Measurements from ENCODE around the gene BDKRB2.

Gene BDKRB2

DNA sequence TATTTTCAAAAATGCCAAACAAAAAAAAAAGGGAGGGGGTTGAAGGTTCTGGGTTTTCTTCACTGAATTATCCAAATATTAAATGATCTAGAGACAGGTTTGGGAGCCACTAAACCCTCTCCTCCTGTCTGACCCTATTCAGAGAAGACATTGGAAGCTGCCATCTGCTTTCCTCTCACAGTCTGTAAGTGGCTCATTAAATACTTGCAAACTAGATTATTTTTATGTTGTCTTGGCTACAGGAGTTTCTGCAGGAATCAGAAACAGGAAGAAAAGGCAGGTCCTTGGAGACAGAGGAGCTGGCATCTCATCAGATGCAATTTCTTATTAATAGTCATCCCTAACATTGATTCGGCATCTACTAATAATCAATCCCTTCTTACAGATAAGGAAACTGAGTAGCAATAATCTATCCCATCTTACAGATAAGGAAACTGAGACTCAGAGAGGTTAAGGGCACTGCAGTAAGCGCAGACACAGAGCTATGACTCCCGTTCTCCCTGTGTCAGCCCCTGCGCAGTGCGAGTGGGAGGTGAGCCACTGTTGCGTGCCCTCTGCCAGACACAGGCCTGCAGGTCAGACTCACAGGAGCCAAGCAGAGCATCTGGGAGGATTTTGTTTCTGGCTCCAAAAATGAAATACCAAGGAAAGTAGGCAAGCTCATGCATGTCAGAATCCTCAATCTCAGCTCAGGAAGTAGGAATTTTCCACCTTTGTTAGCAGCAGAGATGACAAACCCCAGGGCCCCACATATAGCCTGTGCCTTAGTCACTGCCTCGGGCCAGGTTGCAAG lies 11.0 kb downstream of the BDKRB2 start:
- no peak overlapping the region for H3K4me3 ChIP-seq (ENCODE audit: low read depth, low read length)
- no peak for DNase-seq (ENCODE audit: low read depth)

DNA sequence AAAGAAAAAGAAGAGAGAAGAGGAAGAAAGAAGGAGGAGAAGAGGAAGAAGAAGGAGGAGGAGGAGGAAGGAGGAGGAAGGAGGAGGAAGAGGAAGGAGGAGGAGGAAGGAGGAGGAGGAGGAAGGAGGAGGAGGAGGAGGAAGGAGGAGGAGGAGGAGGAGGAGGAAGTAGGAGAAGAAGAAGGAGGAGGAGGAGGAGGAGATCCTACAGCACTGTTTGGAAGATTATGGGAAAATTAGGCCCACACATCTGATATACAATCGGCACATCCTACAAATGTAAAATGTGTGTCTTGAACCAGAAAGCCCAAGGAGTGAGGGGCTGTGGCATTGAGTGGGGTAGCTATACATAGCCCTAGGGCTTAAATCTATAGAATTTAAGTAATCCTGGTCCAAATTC lies 12.0 kb downstream of the BDKRB2 start:
- no peak for DNase-seq (ENCODE audit: low read depth)
- H3K4me3 ChIP-seq (ENCODE audit: low read depth, low read length), result no peak overlapping the region

DNA sequence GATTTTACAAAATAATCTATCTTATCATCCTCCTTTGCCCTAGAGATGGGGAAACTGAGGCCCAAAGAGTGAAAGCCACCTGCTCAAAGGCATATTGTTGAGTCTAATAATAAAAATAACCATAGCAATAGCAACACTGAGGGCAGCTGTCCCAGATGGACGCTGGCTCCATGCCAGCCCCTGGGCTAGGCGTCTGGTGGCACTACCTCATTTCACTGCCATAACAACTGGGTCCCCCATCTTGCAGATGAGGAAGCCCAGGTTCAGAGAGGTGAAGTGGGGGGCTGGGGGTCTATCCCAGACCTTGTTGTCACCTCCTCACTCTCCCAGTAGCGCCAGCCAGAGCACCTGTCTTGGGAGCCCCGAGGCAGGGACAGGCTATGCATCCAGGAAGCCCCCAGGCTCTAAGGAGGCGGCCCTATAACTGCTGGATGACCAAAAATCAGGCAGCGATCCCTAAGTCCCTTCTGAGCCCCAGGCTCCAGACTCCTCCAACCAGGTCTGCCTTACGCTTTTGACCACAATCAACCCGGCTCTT lies 12.8 kb downstream of the BDKRB2 start:
- no peak overlapping the region for H3K4me3 ChIP-seq (ENCODE audit: low read depth, low read length)
- DNase-seq (ENCODE audit: low read depth), result no peak

DNA sequence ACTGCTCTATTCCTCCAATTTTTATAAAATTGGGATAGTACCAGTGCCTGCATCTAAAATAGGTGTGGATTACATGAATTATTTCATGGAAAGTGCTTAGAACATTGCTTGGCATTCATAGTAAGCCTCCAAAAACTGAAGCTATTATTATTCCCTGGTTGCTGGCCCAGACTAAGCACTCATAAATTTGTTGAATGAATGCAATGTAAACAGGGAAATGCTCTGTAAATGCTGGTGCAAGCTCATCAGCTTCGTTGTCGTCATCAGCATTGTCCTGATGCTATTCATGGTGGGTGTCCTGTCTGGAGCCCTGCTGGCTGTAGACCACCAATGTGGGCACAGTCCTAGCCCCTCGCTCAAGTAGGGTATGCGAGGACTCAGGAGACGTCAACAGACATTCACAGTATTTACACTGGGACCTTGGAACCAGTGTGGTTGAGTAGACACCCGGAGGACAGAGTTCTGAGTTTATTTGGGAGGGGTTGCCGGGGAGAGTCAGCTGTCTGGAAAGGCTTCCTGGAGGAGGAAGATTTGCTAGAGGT lies 16.5 kb downstream of the BDKRB2 start:
- no peak for DNase-seq (ENCODE audit: low read depth)
- no peak overlapping the region for H3K4me3 ChIP-seq (ENCODE audit: low read depth, low read length)

DNA sequence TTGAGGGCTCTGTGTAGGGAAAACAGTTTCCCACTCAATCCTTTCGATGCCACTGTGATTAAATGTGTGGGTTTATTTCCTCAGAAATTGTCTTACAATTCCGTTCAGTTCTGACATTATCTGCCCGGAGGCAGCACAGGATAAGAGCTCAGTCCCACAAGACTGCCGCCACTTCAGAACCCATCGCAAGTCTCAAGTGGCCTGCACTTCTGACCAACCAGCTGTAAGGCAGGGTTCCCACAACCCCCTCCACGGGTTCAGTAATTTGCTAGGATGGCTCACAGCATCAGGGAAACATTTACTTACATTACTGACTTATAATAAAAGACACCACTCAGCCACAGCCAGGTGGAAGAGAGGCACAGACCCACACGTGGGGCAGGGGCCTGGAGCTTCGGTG lies 17.2 kb downstream of the BDKRB2 start:
- no peak for DNase-seq (ENCODE audit: low read depth)
- no peak overlapping the region for H3K4me3 ChIP-seq (ENCODE audit: low read depth, low read length)

DNA sequence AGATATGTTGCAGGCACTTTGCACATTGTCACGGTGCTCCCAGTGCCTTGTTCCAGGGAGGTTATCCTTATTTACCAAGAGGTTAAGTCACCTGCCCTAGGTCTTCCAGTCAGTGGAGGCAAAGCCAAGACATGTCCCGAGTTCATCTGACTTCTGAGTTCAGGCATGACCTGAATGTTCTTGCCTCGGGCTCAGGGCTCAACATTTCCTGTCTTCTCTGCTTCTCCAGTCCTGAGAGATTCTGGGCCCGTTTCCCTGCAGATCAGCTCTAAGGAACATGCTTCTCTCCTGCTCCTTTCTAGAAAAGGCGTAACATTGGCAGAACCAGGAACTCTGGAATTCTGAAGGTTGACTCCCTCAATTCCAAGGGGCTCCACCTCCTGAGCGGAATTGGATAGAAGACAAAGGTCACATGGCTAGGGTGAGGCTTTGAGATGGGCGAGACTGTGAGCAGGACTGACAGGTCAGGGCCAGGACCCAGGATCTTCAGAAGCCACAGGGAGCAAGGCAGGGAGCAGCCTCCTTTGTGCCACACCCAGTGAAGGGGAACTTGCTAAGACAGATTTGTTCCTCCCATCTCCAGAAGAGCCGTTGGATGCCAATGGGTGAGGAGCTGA lies 19.9 kb downstream of the BDKRB2 start:
- no peak overlapping the region for H3K4me3 ChIP-seq (ENCODE audit: low read depth, low read length)
- no peak for DNase-seq (ENCODE audit: low read depth)

DNA sequence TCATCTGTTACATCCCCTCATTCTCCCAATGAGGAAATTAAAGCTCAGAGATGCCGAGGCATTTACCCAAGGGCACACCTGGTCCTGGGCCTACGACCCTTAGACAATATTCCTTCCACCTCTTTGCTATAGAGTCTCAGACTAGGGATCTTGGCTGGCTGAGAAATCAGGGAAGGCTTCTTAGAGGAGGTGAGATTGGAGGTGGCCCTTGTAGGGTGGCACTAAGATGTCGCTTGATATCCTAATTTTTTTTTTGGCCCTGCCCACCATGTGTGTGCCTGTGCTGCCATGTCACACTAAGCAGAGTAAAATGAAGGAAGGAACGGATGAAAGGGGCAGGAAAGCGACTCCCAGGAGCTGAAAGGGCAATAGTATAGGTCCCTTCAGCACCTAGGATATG lies 20.6 kb downstream of the BDKRB2 start:
- no peak for DNase-seq (ENCODE audit: low read depth)
- H3K4me3 ChIP-seq (ENCODE audit: low read depth, low read length), result no peak overlapping the region

DNA sequence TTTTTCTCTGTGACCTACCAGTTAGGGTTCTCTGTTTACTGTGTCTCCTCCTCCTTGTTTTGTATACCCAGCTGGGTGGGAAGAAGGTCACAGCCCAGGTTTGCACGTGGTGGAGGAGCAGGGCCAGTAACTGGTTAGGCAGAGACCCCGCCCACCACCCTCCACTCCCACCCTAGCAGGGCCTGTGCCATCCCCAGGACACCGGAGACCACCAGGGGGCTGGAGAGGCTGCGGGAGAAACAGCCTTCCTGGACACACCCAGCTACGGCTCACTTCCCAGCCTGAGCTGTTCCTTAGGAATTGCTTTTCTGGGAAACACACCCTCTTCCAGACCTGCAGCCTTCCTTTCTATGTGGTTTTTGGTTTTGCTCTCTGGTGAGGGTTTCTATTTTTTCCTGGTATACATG lies 21.1 kb downstream of the BDKRB2 start:
- H3K4me3 ChIP-seq (ENCODE audit: low read depth, low read length), result no peak overlapping the region
- DNase-seq (ENCODE audit: low read depth), result no peak

DNA sequence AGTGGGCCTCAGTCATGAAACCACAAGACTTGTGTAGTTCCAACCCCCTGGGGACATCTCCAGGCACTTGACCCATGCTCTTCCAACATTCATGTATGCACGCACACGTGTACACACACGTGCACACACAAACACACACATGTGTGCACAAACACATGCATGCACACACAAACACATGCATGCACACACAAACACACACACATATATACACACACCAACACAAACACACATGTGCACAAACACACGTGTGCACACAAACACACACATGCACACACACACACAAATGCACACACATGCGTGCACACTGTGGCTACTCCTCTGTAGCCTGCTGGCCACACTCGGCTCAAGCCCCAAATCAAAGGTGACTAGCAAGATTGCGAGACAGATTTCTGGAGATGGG lies 22.8 kb downstream of the BDKRB2 start:
- DNase-seq (ENCODE audit: low read depth), result no peak
- no peak overlapping the region for H3K4me3 ChIP-seq (ENCODE audit: low read depth, low read length)

DNA sequence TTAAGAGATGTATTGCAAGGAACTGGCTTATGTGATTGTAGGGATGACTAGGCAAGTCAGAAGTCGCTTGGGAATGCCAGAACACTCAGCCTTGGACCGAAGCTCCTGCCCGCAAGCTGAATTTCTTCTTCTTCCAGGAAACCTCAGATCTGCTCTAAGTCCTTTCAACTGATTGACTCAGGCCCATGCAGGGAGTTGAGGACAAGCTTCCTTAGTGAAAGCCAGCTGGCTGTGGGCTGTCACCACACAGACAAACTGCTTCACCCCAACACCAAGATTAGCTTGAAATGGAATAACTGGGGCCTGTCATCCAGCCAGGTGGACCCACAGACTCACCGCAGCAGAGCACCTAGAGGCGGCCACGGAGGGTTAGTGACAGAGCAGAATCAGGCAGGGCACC lies 24.7 kb downstream of the BDKRB2 start:
- DNase-seq (ENCODE audit: low read depth), result no peak
- no peak overlapping the region for H3K4me3 ChIP-seq (ENCODE audit: low read depth, low read length)

DNA sequence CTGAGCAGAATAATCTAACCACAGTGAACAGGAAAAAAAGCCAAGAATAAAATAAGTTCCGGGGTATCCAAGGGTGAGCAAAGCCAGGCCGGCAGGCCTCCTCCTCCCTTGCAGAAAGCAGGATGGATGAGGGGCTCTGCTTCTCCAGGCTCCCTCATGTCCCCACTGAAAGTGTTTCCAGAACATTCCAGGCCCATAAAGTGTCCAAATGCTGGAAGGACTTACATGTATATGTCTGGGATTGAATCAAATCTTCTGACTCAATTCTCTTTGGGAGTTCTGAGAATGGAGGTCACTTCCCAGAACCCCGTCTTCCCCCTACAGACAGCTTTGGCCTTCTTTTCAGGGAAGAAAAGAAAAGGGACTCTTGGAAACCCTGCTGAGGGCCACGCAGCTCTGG lies 26.4 kb downstream of the BDKRB2 start:
- H3K4me3 ChIP-seq (ENCODE audit: low read depth, low read length), result no peak overlapping the region
- no peak for DNase-seq (ENCODE audit: low read depth)

DNA sequence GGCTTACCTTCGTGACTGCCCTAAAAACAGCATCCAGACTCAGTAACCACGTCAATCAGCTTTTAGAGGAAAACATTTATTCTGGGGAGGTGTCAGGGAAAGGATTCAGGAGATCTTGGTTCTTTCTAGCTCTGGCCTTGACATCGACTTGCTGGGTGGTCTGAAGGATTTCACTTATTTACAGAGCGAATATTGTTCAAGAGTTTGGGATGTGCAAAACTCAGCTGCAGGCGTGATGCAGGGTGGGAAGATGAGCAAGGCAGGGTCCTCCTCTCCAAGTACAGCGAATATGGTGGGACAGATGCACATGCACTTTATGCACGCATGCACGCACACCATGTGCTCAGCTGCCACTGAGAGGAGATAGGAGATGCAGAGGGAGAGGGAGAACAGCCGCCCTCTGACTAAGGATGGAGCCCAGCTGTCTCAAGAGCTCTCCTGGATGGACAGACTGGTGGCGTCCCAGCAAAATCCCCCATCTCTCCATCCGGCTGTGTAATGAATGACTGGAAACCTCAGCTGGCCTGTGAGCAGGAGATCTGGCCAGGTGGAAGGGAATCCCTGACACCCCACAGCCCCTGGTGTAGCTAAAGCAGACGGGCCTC lies 27.0 kb downstream of the BDKRB2 start:
- no peak overlapping the region for H3K4me3 ChIP-seq (ENCODE audit: low read depth, low read length)
- no peak for DNase-seq (ENCODE audit: low read depth)

DNA sequence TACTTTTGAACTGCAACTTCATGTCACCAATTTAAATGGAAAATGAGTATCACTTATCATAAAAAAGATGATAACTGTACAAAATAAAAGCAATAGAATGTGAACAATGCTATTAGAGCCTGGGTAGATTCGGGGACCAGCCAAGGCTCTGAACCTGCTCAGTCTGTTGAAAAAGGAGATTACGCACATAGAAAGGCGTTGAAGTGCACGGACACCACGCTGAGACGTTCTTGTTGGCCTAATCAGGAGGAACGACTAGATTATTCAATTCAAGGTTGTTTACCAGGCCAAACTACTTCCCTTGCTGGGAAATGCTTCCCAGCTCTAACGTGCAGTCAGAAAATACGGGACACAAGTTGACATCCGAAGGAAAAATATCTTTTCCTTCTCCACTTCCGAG lies 27.9 kb downstream of the BDKRB2 start:
- DNase-seq (ENCODE audit: low read depth), result no peak
- H3K4me3 ChIP-seq (ENCODE audit: low read depth, low read length), result no peak overlapping the region

DNA sequence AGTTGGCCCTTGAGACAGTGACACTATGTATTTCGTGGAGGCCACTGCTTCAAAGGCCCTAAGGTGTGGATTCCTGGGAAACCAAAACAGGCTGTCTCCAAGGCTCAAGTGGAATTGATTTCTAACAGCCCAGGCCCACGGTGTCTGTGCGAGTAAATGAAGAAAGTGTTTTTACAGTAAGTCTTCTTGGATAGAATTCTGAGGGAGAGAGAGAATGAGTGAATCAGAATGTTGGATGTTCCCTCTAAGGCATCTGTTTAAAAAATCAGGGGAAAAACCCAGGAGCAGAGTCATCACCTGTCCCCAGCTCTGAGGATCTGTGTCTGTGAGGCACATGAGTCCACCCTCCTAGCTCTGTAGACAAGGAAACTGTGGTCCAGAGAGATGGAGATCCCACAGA lies 29.0 kb downstream of the BDKRB2 start:
- H3K4me3 ChIP-seq (ENCODE audit: low read depth, low read length), result no peak overlapping the region
- no peak for DNase-seq (ENCODE audit: low read depth)

DNA sequence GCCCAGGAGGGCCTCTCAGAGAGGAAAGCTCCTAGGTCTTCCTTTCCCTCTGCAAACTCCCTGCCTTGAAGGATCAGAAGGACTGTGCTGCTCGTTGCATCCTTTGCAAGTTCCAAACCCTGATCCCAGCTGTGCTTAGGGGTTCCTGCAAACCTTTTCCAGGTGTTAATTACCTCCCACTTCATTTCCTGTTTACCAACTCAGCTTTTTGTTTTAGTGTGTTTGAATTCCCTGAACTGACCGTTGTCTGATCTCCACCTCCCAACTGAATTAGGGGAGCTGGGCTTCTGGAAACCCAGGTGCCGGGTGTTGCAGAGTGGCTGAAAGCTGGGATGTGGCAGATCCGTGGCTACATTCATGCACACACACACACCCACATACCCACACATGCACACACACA lies 30.8 kb downstream of the BDKRB2 start:
- DNase-seq (ENCODE audit: low read depth), result no peak
- no peak overlapping the region for H3K4me3 ChIP-seq (ENCODE audit: low read depth, low read length)

DNA sequence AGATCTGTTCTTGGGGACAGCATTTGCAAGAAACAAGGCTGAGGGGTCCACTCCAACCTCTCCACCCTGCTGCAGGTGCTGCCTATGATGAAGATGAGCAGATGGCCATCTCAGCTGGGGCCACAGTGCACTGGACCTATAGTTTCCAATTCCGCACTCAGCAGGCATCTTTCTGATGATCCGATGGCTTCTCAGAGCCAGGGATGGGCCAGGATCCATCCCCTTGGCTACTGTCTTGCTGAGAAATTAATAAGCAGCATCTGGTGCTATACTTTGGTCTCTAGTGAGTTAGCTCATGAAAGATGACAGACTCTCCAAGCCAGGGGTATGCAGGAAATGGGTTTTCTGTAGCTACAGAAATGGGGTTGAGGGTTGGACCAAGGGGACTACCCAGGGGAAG lies 33.0 kb downstream of the BDKRB2 start:
- DNase-seq (ENCODE audit: low read depth), result no peak
- H3K4me3 ChIP-seq (ENCODE audit: low read depth, low read length), result no peak overlapping the region

DNA sequence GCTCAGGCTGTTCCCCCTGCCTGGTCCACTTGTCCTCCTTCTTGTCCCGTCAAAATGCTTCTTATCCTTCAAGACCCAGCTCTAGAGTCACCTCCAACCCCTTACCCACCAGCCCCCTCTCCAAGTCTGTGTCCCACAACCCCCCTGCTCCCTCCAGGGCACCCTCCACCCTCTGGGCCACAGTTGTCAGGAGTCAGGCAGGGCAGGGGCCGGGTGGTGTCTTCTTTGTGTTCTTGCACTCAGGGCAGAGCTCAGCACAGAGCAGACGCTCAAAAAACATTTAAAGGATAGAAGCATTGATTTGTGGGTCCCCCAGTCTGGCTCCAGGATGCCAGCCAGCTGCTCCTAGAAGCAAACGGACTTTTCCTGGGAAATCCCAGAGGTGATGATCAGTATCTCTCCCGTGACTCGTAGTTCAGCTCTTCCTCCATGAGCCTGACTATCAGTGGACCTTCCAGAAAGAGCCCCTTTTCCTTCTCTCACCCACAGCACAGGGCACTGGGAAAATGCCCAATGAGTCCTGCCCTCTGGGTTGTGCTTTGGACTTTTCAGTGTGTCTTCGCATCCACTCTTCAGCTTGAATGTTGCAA lies 34.1 kb downstream of the BDKRB2 start:
- no peak overlapping the region for H3K4me3 ChIP-seq (ENCODE audit: low read depth, low read length)
- DNase-seq (ENCODE audit: low read depth), result no peak

DNA sequence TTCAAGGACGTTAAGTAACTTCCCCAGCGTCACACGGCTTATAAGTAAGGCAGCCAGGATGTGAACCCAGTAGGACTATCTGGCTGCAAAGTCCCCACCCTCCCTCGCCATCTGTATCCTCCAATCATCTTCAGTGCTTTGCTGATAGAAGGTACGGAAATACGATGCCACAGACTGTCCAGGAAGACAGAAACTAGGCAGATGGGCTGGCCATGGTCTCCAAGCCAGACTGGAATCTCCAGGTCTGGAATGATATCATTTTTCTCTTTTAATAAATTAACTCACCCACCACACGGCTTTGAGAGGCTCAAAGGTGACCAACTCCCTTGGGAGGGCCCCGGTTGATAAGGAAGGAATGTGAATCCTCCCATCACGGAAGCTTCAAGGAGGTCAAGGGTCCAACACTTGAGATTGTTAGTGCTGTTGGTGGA lies 35.1 kb downstream of the BDKRB2 start:
- H3K4me3 ChIP-seq (ENCODE audit: low read depth, low read length), result no peak overlapping the region
- DNase-seq (ENCODE audit: low read depth), result no peak

DNA sequence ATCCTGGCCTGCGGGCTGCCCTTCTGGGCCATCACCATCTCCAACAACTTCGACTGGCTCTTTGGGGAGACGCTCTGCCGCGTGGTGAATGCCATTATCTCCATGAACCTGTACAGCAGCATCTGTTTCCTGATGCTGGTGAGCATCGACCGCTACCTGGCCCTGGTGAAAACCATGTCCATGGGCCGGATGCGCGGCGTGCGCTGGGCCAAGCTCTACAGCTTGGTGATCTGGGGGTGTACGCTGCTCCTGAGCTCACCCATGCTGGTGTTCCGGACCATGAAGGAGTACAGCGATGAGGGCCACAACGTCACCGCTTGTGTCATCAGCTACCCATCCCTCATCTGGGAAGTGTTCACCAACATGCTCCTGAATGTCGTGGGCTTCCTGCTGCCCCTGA lies 36.0 kb downstream of the BDKRB2 start:
- no peak for DNase-seq (ENCODE audit: low read depth)
- no peak overlapping the region for H3K4me3 ChIP-seq (ENCODE audit: low read depth, low read length)

DNA sequence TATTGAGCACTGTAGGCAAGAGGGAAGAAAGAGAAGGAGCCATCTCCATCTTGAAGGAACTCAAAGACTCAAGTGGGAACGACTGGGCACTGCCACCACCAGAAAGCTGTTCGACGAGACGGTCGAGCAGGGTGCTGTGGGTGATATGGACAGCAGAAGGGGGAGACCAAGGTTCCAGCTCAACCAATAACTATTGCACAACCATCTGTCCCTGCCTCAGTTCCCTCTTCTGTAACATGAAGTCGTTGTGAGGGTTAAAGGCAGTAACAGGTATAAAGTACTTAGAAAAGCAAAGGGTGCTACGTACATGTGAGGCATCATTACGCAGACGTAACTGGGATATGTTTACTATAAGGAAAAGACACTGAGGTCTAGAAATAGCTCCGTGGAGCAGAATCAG lies 37.5 kb downstream of the BDKRB2 start:
- no peak for DNase-seq (ENCODE audit: low read depth)
- no peak overlapping the region for H3K4me3 ChIP-seq (ENCODE audit: low read depth, low read length)
